ENCODE measurements around the gene SLC7A14.
A peak's percentile ranks its signal among the peaks of the same experiment; 100 is the strongest.

Gene SLC7A14

GRCh38 chr3:170485696-170486095 is 100.2 kb downstream of the SLC7A14 start:
- no peak for DNase-seq (ENCODE audit: low read depth, low spot score)
- no peak for TF ChIP-seq CTCF (IDR thresholded peaks at IDR 0.05; ENCODE audit: low read depth, low read length)
- H3K4me3 ChIP-seq (ENCODE audit: low read depth, low read length), result no peak overlapping the region
- in situ Hi-C loops (cut with HindIII; ENCODE audit: low sequenced_read_pairs), result no loop called here

GRCh38 chr3:170485294-170485693 is 100.6 kb downstream of the SLC7A14 start:
- no peak for TF ChIP-seq CTCF (IDR thresholded peaks at IDR 0.05; ENCODE audit: low read depth, low read length)
- no peak overlapping the region for H3K4me3 ChIP-seq (ENCODE audit: low read depth, low read length)
- in situ Hi-C loops (cut with HindIII; ENCODE audit: low sequenced_read_pairs), result no loop called here
- DNase-seq (ENCODE audit: low read depth, low spot score), result no peak

DNA sequence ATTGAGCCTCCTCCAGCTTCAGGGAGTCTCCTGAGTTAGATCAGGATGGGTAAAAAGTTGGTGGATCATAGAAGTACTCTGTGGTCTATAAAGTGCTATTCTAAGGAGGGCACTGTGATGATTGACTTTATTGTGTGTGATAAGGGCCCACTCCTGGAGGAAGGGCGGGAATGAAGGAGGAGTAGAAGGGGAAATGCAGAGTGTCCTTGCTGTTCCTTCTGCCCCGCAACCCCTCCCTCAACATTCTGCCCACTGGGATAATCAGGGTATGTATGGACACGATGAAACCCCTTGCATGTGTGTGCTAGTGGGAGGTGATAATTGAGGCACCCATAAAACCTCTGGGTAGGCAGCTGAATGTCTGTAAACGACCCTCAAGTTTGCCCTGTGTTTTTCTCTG is 101.0 kb downstream of the SLC7A14 start:
- in situ Hi-C loops (cut with HindIII; ENCODE audit: low sequenced_read_pairs), result no loop called here
- H3K4me3 ChIP-seq (ENCODE audit: low read depth, low read length), result no peak overlapping the region
- no peak for DNase-seq (ENCODE audit: low read depth, low spot score)
- TF ChIP-seq CTCF (IDR thresholded peaks at IDR 0.05; ENCODE audit: low read depth, low read length), result no peak

GRCh38 chr3:170483485-170484262 is 102.2 kb downstream of the SLC7A14 start:
- H3K4me3 ChIP-seq (ENCODE audit: low read depth, low read length), result no peak overlapping the region
- TF ChIP-seq CTCF (IDR thresholded peaks at IDR 0.05; ENCODE audit: low read depth, low read length), result peak; percentile 29
- in situ Hi-C loops (cut with HindIII; ENCODE audit: low sequenced_read_pairs), result no loop called here
- no peak for DNase-seq (ENCODE audit: low read depth, low spot score)

DNA sequence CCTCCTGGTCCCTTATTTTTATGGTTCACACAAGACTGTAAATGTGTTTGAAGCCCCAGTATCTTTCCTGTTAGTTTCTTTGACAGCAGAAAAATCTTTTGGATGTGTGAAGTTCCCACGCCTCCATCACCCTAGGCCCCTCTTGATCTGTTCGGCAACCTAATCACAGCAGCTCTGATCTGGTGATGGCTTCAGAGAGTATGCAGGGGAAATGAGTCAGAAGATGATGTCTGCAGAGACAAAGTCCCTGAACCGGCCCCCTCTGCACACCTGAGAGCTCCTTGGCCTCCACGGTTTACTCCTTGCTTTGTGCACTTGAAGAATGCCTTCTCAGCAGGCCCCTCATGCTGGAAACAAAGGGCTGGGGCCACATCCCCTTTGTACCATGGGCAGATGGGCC is 103.7 kb downstream of the SLC7A14 start:
- no peak for DNase-seq (ENCODE audit: low read depth, low spot score)
- no peak for TF ChIP-seq CTCF (IDR thresholded peaks at IDR 0.05; ENCODE audit: low read depth, low read length)
- H3K4me3 ChIP-seq (ENCODE audit: low read depth, low read length), result no peak overlapping the region
- in situ Hi-C loops (cut with HindIII; ENCODE audit: low sequenced_read_pairs), result no loop called here

- H3K4me3 ChIP-seq (ENCODE audit: low read depth, low read length), result no peak overlapping the region
- no peak for DNase-seq (ENCODE audit: low read depth, low spot score)
- in situ Hi-C loops (cut with HindIII; ENCODE audit: low sequenced_read_pairs), result no loop called here
- no peak for TF ChIP-seq CTCF (IDR thresholded peaks at IDR 0.05; ENCODE audit: low read depth, low read length)
These were observed 105.8 kb downstream of the SLC7A14 start for GRCh38 chr3:170480111-170480510.

Measured in astrocyte of the spinal cord (primary cell).